HG03064 (cell line): ENCODE results near the gene GPR32.
"Not testable (repeated sequence)": the region's sequence is repeated elsewhere in the genome, so short reads cannot be mapped to it uniquely, and the experiment has no call there.

Source experiments
- ATAC-seq: cut with Tn5 transposase; IDR thresholded peaks from one replicate; pipeline ENCODE4 v1.9.1; 2021; ENCODE audit warnings: low read depth; ENCODE audit not compliant: unreplicated experiment

GPR32 gene

GRCh38 chr19:50779504-50780457 is 9.5 kb downstream of the GPR32 start:
- no peak for ATAC-seq

- no peak for ATAC-seq
Measured at GRCh38 chr19:50780753-50781435, 10.6 kb downstream of the GPR32 start.

GRCh38 chr19:50783848-50784152 is 13.5 kb downstream of the GPR32 start:
- ATAC-seq, result not testable (repeated sequence)

- ATAC-seq, result no peak
Measured at GRCh38 chr19:50784710-50785109, 14.4 kb downstream of the GPR32 start.

- no peak for ATAC-seq
Measured at GRCh38 chr19:50785329-50785728, 15.1 kb downstream of the GPR32 start.

- ATAC-seq, result no peak
Measured at GRCh38 chr19:50790396-50790795, 20.1 kb downstream of the GPR32 start, which contains the start of gene ACP4. Gene ACP4, plus strand, starts transcription at chr19:50790415. Its CDS starts 0 bp downstream, at chr19:50790415.

GRCh38 chr19:50790922-50791467 is 20.7 kb downstream of the GPR32 start:
- ATAC-seq, result no peak

- ATAC-seq, result no peak
Measured at GRCh38 chr19:50791594-50792271, 21.5 kb downstream of the GPR32 start.

GRCh38 chr19:50792272-50793250 is 22.3 kb downstream of the GPR32 start:
- no peak for ATAC-seq

- no peak for ATAC-seq
Measured at GRCh38 chr19:50793558-50794065, 23.3 kb downstream of the GPR32 start.

GRCh38 chr19:50794074-50794875 is 24.0 kb downstream of the GPR32 start:
- no peak for ATAC-seq

- ATAC-seq, result no peak
Measured at GRCh38 chr19:50794876-50795663, 24.8 kb downstream of the GPR32 start.

- no peak for ATAC-seq
Measured at GRCh38 chr19:50795664-50796073, 25.4 kb downstream of the GPR32 start.

GRCh38 chr19:50796128-50796633 is 25.9 kb downstream of the GPR32 start:
- no peak for ATAC-seq

GRCh38 chr19:50796634-50797428 is 26.6 kb downstream of the GPR32 start:
- ATAC-seq, result no peak

GRCh38 chr19:50797429-50797780 is 27.1 kb downstream of the GPR32 start:
- no peak for ATAC-seq
